ENCODE measurements around the gene EIF2B4. TPM values are rescaled to one million over a fixed set of nuclear protein-coding genes. Genes with fewer than 3 reads are reported as not detected.
"Not testable (repeated sequence)": the region's sequence is repeated elsewhere in the genome, so short reads cannot be mapped to it uniquely, and the experiment has no call there.

The EIF2B4 gene
- total RNA-seq, 1 donor from 2014 or later = 10.1 TPM

DNA sequence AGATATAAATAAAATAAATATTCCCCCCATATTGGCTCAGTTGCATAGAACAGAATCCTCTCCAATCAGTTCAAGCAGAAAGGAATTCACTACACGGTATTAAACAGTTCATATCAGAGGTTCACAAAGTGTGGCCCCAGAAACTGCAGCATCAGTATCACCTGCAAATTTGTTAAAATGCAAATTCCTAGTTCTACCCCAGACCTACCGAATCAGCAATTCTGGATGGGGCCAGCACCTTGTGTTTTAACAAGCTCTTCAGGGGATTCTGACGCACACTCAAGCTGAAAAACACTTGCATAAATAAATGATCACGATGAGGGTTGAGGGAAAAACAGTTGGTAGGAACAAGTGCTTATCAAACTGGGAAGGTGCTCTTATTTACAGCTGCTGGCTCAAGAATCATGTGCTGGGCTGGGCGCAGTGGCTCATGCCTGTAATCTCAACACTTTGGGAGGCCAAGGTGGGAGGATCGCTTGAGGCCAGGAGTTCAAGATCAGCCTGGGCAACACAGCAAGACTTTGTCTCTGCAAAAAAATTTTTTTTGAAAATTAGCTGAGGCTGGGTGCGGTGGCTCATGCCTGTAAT is 19.9 kb downstream of the EIF2B4 start:
- no peak for DNase-seq (ENCODE audit: low spot score)

DNA sequence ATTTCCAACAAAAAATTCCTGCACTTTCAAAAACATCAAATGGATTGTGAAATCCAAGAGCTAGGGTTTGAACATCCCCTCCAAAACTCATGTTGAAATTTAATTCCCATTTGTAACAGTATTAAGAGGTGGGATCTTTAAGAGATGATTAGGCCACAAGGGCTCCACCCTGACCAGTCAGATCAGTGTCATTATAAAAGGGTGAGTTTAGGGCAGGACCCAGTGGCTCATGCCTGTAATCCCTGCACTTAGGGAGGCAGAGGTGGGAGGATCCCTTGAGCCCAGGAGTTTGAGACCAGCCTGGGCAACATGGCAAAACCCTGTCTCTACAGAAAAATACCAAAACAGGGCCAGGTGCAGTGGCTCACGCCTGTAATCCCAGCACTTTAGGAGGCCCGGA is 22.5 kb downstream of the EIF2B4 start:
- DNase-seq (ENCODE audit: low spot score) = no peak

DNA sequence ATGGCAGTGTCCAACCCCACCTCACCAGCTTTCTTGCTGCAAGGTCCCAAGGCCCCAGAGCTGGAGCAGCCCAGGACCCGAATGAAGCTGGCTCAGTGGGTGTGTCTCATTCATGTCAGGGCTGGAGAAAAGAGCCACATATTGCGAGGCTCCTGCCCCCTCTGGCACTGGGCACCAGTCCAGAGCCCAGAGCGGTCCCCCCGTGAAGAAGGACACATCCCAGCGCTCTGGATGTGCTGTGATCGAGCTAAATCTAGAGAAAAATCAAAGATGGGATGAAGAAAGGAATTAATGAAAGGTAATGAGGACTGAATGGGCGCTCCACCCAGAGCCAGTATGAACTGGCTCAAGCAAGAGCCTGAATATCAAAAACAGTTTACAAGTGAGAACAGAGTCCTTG is 34.0 kb downstream of the EIF2B4 start:
- no peak for DNase-seq (ENCODE audit: low spot score)

DNA sequence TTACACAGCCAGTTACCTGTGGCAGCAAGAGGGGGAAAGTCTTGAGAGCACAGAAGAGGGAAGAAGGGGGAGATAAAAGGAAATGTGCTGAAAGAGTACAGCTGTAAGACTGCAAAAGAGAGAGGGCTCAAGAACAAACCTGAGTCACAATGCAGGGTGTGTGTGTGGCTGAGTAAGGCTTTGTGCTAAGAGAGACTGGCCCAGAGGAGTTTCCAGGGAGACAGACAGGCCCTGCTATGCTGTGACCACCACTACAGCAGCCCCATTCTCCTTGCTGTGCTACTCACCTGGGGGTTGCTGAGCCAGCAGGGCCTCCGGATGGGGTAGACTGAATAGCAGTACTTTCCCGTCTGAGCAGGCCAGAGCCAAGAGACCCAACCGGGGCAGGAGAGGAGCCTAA is 34.8 kb downstream of the EIF2B4 start:
- DNase-seq (ENCODE audit: low spot score) = no peak

DNA sequence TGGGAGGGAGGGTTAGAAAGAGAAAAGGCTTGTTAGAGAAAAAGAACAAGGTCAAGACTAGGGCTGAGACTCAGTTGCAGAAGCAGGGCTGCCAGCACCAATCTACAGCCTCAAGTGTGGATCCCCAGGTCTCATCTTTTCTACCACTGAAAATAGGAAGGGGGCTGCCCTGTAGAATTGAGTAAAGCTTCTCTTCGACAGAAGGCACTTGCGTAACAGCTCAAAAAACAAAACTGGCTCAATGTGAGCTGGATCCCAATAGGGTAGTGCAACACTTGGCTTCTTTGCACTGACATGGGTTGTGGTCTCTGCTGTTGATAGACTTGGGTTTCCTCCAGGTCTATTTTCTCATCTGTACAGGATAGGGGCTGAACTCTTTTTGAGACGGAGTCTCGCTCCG is 45.4 kb downstream of the EIF2B4 start:
- no peak for DNase-seq (ENCODE audit: low spot score)

DNA sequence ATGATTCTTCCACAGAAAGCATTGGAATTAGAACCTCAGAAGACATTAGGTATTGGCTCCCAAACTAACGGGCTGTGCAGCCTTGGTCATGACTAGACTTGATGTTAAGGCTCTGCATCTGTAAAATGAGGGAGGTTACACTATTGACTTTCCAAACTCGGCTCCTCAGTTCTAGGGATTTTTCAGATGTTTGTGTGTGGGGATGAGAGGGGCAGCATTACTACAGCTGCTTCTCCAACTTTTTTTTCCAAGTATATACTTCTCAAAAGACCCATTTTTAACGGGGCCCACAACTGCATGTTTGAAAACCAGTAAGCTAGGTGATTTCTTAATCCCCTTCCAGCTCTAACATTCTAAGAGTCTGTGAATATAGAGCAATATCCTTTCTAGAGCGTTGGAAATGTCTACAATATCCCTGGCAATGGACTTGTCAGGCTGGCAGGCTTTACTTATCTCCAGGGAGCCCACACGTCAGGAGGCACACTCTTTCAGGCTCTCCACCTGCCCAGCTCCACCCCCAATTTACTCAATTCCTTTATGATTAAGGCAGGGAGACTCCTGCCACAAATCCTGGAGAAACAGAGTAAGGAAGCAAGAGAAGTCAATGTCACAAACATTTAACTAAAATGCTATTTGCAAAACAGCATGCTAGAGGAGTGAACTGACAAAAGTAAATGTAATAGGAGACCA is 46.4 kb downstream of the EIF2B4 start:
- no peak for DNase-seq (ENCODE audit: low spot score)

DNA sequence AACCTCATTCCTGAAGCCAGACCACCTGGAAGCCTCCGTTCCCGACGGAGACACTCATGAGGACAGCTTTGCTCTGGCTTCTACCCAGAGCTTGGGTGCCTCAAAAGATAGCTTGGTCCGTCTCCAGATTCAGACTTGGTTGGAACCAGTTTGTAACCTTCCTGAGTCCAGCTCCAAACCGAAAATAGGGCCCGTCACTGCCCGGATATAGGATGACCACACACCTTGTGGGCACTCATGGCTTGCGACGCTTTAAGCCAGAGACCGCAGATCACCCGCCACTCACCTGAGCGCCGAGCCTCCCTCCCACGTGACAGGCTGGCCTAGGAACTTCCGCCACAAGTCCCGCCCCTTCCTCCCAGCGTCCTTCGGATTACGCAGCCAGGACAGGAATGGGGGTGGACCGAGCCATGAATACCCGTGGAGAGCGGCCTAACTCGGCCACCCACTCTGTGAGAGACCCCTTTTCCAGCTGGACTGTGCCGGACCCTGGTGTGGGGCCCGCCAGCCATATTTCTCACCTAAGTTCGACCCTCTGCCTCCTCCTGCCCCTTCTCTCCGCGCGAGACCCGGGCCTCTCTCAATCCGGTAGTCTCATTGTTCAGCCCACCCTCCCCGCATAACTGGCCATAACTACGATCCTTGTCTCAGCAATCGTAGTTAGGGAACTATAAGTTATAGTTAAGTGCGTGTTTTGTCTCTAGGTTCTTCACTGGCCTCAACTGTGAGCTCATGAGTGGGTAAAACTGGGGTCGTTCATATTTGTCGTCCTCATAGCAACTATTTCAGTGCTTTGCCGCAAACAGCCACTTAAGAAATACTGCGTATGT is 47.2 kb downstream of the EIF2B4 start, which contains the start of gene MPV17:
Gene MPV17, minus strand, starts transcription at position 332 of the 830 bp plus-strand sequence. CDS start 580 bp downstream, outside the sequence.
- peak; percentile 96 for DNase-seq (ENCODE audit: low spot score)

DNA sequence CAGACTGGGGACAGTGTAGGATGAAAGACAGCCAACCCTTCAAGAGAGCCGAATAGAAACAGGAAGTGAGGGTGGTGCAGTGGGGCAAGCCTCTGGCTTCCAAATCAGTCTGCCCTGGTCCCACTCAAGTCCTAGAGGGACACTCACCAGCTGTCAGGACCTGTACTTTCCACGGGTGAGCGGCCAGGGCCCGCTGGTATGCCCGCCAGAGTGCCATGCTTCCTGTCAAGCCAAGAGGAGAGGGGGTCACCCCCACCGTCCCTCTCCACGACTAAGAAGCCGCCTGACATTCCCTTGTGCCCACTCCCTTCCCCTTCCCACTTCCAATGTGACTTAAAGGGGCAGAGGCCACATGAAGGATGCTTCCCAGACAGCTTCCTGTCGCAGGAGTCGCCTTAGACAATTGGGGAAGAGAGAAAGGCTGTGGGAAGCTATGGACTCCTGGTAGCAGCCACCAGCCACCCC is 47.8 kb downstream of the EIF2B4 start:
- DNase-seq (ENCODE audit: low spot score) = no peak

DNA sequence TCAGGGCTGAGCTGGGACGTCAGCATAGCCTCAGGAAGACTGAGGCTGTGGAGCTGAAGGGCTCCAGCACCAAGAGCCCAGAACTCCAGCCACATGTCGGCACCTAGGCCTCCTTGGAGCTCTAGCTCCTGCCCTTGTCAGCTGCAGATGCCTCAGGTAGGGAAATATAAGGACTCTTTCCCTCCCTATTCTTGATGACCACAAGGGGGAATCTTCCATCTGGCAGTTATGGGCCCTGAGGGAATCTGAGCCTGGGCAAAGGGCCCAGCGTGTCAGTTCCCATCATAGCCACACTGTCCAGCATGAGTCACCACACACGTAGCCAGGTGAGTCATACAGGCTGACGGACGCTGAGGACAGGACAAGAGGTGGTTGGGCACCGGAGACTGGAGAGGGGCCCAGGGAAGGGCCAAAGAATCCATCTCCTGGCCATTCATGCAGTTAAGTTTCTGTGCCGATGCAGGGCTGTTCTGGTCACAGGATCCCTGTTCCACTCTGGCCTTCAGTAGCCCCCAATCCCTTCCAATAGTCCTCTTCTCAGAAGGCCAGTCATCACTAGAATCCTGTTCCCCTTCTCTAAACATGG is 49.1 kb downstream of the EIF2B4 start:
- peak; percentile 20 for DNase-seq (ENCODE audit: low spot score)

DNA sequence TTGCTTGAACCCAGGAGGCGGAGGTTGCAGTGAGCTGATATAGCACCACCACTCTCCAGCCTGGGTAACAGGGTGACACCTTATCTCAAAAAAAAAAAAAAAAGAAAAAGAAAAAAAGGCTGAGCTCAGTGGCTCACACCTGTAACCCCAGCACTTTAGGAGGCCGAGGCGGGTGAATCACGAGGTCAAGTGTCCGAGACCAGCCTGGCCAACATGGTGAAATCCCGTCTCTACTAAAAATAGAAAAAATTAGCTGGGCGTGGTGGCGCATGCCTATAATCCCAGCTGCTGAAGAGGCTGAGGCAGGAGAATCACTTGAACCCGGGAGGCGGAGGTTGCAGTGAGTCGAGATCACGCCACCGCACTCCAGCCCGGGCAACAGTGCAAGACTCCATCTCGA is 50.3 kb downstream of the EIF2B4 start:
- DNase-seq (ENCODE audit: low spot score) = not testable (repeated sequence)

DNA sequence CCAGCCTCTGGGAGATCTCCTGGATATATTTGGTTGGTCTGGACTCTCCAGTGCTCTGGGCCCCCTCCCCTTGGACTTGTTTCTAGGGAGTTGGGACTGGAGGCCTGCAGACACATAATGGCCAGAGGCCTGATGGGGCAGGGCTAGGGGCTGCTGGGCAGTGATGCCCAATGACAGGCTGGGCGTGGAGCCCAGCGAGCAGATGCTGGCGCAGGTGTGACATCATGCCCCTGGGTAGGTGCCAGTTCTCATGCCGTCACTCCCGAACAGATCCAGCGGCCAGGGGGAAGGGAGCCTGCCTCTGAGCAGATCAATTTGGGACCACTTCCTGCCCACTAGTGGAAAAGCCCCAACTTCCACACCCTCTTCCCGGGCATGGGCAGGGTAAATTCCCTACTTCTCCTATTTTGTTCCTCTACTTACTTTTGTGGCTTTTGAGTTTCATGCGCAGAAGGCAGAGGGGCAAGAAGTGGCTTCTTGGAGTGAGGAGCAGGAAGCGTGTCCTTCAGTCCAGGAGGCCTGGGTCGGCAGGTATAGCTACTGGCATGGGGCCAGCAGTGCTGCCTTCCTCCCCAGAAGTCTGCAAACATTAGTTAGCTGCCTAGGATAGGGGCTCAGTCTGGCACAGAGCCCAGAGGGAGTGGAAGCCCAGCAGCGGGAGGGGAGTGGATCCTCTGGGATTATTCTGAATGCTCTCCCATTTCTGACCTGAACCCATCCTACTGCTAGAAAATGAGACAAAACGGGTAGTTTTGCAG is 53.3 kb downstream of the EIF2B4 start:
- DNase-seq (ENCODE audit: low spot score) = no peak

DNA sequence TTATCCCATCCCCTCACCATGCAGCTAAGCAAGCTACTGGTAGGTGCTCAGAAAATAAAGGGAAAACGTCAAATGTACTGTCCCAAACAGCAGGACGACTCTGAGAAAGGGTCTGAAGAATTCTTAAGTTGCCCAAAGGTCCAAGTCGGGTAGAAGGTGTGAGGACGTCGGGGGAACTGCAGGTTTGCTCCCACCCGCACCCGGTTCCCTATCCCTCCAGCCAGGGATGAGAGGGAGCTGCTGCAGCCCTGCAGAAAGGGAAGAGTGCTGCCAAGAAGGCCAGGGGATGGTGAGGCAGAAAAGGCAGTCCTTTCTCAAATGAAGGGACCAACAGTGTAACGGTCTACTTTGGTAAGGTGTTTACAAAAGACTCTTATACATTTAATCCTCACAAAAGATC is 55.0 kb downstream of the EIF2B4 start:
- no peak for DNase-seq (ENCODE audit: low spot score)

DNA sequence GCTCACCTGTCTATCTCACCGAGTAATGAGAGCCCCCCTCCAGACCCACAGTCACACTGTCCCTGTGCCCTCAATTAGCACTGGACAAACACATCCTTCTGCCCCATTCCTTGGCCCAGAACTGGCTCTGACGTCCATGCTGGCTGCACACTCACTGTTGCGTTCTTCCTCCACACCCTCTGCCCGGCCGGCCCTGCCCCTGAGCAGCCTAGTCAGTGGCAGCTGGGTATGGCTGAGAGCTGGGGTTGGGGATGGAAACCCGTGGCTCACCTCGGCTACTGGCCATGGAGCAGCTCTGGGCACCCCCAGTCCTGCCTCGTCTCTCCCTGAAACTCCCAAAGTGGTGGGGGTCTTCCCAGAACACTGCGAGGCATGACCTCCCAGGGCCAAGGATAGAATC is 55.4 kb downstream of the EIF2B4 start:
- DNase-seq (ENCODE audit: low spot score) = no peak

Other genes with a start within 250 kb of the EIF2B4 start
- 1.2 TPM for gene ABHD1, start 246.5 kb downstream of the EIF2B4 start, total RNA-seq (ENCODE audit: insufficient read depth, low replicate concordance)
- gene PREB, start 235.7 kb downstream of the EIF2B4 start, total RNA-seq (ENCODE audit: insufficient read depth, low replicate concordance) = 20.2 TPM
- gene PRR30, start 230.9 kb downstream of the EIF2B4 start, total RNA-seq (ENCODE audit: insufficient read depth, low replicate concordance) = not detected
- gene TCF23, start 221.3 kb downstream of the EIF2B4 start, total RNA-seq (ENCODE audit: insufficient read depth, low replicate concordance) = 1.7 TPM
- gene ATRAID, start 158.3 kb downstream of the EIF2B4 start, total RNA-seq (ENCODE audit: insufficient read depth, low replicate concordance) = 112 TPM
- gene SLC5A6, start 158.1 kb downstream of the EIF2B4 start, total RNA-seq (ENCODE audit: insufficient read depth, low replicate concordance) = 13.0 TPM
- gene CAD, start 153.0 kb downstream of the EIF2B4 start, total RNA-seq (ENCODE audit: insufficient read depth, low replicate concordance) = 45.0 TPM
- gene SLC30A3, start 107.3 kb downstream of the EIF2B4 start, total RNA-seq (ENCODE audit: insufficient read depth, low replicate concordance) = 5.5 TPM
- not detected for gene DNAJC5G, start 94.9 kb downstream of the EIF2B4 start, total RNA-seq (ENCODE audit: insufficient read depth, low replicate concordance)
- gene TRIM54, start 87.9 kb downstream of the EIF2B4 start, total RNA-seq (ENCODE audit: insufficient read depth, low replicate concordance) = 5.1 TPM
- 1.4 TPM for gene UCN, start 61.9 kb downstream of the EIF2B4 start, total RNA-seq (ENCODE audit: insufficient read depth, low replicate concordance)
- 27.9 TPM for gene MPV17, start 47.2 kb downstream of the EIF2B4 start, total RNA-seq (ENCODE audit: insufficient read depth, low replicate concordance)
- 31.8 TPM for gene GTF3C2, start 13.6 kb downstream of the EIF2B4 start, total RNA-seq (ENCODE audit: insufficient read depth, low replicate concordance)
- 98.0 TPM for gene SNX17, start 278 bp upstream of the EIF2B4 start, total RNA-seq (ENCODE audit: insufficient read depth, low replicate concordance)
- gene ZNF513, start 10.4 kb upstream of the EIF2B4 start, total RNA-seq (ENCODE audit: insufficient read depth, low replicate concordance) = 8.4 TPM
- gene PPM1G, start 39.3 kb upstream of the EIF2B4 start, total RNA-seq (ENCODE audit: insufficient read depth, low replicate concordance) = 28.2 TPM
- 89.3 TPM for gene NRBP1, start 58.3 kb upstream of the EIF2B4 start, total RNA-seq (ENCODE audit: insufficient read depth, low replicate concordance)
- not detected for gene KRTCAP3, start 72.0 kb upstream of the EIF2B4 start, total RNA-seq (ENCODE audit: insufficient read depth, low replicate concordance)
- gene IFT172, start 119.4 kb upstream of the EIF2B4 start, total RNA-seq (ENCODE audit: insufficient read depth, low replicate concordance) = 21.4 TPM
- 3.1 TPM for gene FNDC4, start 124.9 kb upstream of the EIF2B4 start, total RNA-seq (ENCODE audit: insufficient read depth, low replicate concordance)
- gene GCKR, start 126.5 kb upstream of the EIF2B4 start, total RNA-seq (ENCODE audit: insufficient read depth, low replicate concordance) = not detected
- 27.7 TPM for gene ZNF512, start 212.7 kb upstream of the EIF2B4 start, total RNA-seq (ENCODE audit: insufficient read depth, low replicate concordance)

Measured in umbilical cord (tissue), 2 donors.